Breast epithelium (tissue), 4 donors: Measurements from ENCODE around the gene CTSL. TPM values are rescaled to one million over a fixed set of nuclear protein-coding genes. Genes with fewer than 3 reads are reported as not detected.

Source experiments
- DNase-seq, 2 donors: peaks; one replicate each; pipeline ENCODE4 v3.0.0-alpha.2; 2019; ENCODE audit warnings: low spot score in 2 of 2
- H3K27ac ChIP-seq, 2 donors: fragments of 200-600 bp; sonication (generic) in 1 of 2; one replicate each; pipeline ENCODE4 v1.5.1; 2016 to 2019; ENCODE audit warnings: mild to moderate bottlenecking in 1 of 2
- H3K27me3 ChIP-seq, 2 donors: fragments of 200-600 bp; sonication (generic) in 1 of 2; one replicate each; pipeline versions ENCODE4 v1.5.1 to v1.6.0; 2017 to 2019; ENCODE audit warnings: control low read depth in 1 of 2, mild to moderate bottlenecking in 1 of 2
- H3K36me3 ChIP-seq: fragments of 200-600 bp; one replicate; pipeline ENCODE4 v1.5.1; 2019
- H3K4me1 ChIP-seq, 2 donors: fragments of 200-600 bp; sonication (generic); one replicate each; pipeline ENCODE4 v1.5.1; 2016 to 2019; ENCODE audit warnings: control low read depth in 1 of 2
- H3K4me3 ChIP-seq, 3 donors: fragments of 200-600 bp; sonication (generic); 1 replicate in 2 of 3; 2 replicates in 1 of 3; pipeline ENCODE4 v1.5.1; 2016 to 2019; ENCODE audit warnings: mild to moderate bottlenecking in 3 of 3, moderate library complexity in 2 of 3
- H3K9me3 ChIP-seq, 2 donors: fragments of 200-600 bp; sonication (generic) in 1 of 2; one replicate each; pipeline ENCODE4 v1.5.1; 2016 to 2019; ENCODE audit warnings: control low read depth in 1 of 2
- POLR2A ChIP-seq: fragments of 450-650 bp; IDR thresholded peaks from one replicate; pipeline ENCODE4 v1.6.1; 2016; ENCODE audit warnings: antibody characterized with exemption, mild to moderate bottlenecking, moderate library complexity
- POLR2AphosphoS5 ChIP-seq, 3 donors: sonication (generic); formaldehyde crosslinking; IDR thresholded peaks; one replicate each; pipeline ENCODE4 v1.6.1; 2017; ENCODE audit warnings: antibody characterized with exemption in 3 of 3
- intact Hi-C: fragments of 100-400 bp; cut with DNase I; formaldehyde crosslinking; loops from one replicate; pipeline ENCODE4 v1.15.1; 2023; ENCODE audit warnings: low total_unique reads
- total RNA-seq, 3 donors: library from RNA; depleted of rRNA; stranded (reverse); fragments of >200 nt; gene quantifications; one replicate each; pipeline ENCODE4 v1.1.0, GENCODE V29; 2016
- TF ChIP-seq, protein P1 (sequence below), 3 donors: fragments of 450-650 bp; IDR thresholded peaks; one replicate each; pipeline ENCODE4 v1.5.1; 2016 to 2017; ENCODE audit warnings: antibody characterized with exemption in 3 of 3, mild to moderate bottlenecking in 3 of 3, moderate library complexity in 3 of 3

The CTSL gene
- total RNA-seq, 3 donors from 2014 or later, result 89.0 to 147 (median 134) TPM

DNA sequence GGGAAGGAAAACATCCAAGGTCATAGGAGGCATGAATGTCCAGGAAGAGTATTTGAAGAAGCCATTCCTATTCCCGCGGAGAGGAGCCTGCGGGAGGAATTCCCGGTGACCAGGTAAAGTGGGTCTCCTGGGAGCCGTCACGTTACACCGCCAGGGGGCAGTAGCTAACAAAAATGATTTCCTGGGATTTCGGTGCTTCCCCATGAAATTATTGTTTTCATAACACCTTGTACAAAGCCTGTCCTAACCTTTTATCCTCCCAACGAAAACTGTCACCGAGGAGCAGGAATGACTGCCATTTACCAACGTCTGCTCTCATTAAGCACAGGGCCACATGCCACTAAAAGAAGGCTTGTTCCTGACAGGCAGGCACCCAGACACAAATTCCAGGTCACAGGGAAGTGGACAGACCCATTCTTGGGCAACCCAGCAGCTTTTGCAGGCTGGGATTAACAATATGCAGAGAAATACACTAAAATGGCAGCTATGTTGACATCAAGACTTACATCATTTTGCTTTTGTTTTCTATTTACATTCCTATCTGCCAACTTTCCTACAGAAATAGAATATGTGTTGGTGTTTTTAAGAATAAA, 41.2 kb upstream of the CTSL start:
- Histone ChIP-seq H3K27me3 (no peaks in the 10 kb centered on the region), H3K4me1 (no peaks in the 10 kb centered on the region), H3K36me3 (no peaks in the 10 kb centered on the region), H3K4me3 (no peak overlapping the region), H3K27ac (peak overlapping the region in 1 of 2 donors; percentile 16), H3K9me3 (peaks cover 0 to 3% of the 10 kb centered on the region in 2 donors)
- TF ChIP-seq POLR2AphosphoS5 (IDR thresholded peaks at IDR 0.05) (no peak), POLR2A (no peak)
- TF ChIP-seq, protein P1, sequence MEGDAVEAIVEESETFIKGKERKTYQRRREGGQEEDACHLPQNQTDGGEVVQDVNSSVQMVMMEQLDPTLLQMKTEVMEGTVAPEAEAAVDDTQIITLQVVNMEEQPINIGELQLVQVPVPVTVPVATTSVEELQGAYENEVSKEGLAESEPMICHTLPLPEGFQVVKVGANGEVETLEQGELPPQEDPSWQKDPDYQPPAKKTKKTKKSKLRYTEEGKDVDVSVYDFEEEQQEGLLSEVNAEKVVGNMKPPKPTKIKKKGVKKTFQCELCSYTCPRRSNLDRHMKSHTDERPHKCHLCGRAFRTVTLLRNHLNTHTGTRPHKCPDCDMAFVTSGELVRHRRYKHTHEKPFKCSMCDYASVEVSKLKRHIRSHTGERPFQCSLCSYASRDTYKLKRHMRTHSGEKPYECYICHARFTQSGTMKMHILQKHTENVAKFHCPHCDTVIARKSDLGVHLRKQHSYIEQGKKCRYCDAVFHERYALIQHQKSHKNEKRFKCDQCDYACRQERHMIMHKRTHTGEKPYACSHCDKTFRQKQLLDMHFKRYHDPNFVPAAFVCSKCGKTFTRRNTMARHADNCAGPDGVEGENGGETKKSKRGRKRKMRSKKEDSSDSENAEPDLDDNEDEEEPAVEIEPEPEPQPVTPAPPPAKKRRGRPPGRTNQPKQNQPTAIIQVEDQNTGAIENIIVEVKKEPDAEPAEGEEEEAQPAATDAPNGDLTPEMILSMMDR (IDR thresholded peaks at IDR 0.05), result peak; percentile 32 to 77 (median 61)
- intact Hi-C loops, result no loop called here
- DNase-seq, result no peak

DNA sequence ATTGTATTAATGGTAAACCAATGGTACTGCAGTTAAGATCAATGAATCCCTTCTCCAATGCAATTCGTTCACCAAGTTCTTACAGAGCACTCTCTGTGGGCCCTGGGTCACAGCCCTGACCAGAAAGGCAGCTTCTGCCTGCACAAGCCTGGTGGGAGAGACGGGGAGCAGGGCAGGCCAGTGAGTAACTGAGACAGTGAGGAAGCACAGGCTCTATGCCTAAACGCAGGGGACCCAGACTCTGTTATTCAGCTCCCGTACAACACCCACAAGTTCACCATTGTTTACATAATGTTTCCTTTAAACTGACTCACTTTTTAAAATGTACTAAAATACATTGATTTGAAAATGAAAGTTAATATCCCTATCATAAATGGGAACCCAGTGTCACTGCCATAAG, 40.5 kb upstream of the CTSL start:
- H3K27ac ChIP-seq, result no peak overlapping the region
- no peaks in the 10 kb centered on the region for H3K27me3 ChIP-seq
- no peak overlapping the region for H3K4me3 ChIP-seq
- intact Hi-C loops, result no loop called here
- TF ChIP-seq POLR2AphosphoS5 (IDR thresholded peaks at IDR 0.05) (no peak), POLR2A (no peak)
- TF ChIP-seq, protein P1 (IDR thresholded peaks at IDR 0.05), result no peak
- H3K4me1 ChIP-seq, result no peaks in the 10 kb centered on the region
- no peaks in the 10 kb centered on the region for H3K36me3 ChIP-seq
- peaks cover 0 to 10% of the 10 kb centered on the region in 2 donors for H3K9me3 ChIP-seq
- no peak for DNase-seq

- no peaks in the 10 kb centered on the region for H3K36me3 ChIP-seq
- no peaks in the 10 kb centered on the region for H3K27me3 ChIP-seq
- peak overlapping the region in 1 of 2 donors; percentile 4 for H3K27ac ChIP-seq
- H3K4me1 ChIP-seq, result no peaks in the 10 kb centered on the region
- no peak overlapping the region for H3K4me3 ChIP-seq
- H3K9me3 ChIP-seq, result peaks cover 0 to 10% of the 10 kb centered on the region in 2 donors
- no peak for DNase-seq
- intact Hi-C loops, result no loop called here
- TF ChIP-seq POLR2AphosphoS5 (IDR thresholded peaks at IDR 0.05), result no peak
These were observed 39.9 kb upstream of the CTSL start for GRCh38 chr9:87685871-87686519.

DNA sequence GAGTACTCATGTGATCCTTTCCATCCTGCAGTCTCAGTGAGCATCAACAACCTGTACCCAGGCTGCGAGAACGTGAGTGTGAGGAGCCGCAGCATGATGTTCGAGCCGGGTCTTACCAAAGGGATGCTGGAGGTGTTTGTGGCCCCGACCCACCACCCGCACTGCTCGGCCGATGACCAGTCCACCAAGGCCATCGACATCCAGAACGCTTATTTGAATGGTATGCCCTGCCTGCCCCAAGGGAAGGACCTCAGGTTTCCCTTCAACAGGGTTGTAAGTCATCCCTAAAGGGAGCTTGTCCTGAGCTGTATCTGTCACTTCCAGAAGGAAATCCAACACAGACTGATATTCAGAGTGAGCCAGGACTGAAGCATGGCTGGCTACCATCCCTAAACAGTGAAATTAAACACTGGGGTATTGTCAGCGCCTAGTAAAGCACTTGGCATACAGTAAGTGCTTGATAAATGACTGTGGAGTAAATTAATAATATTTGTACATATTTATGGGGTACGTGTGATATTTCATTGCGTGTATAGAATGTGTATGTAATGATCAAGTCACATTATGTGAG, 39.3 kb upstream of the CTSL start:
- H3K27ac ChIP-seq, result peak overlapping the region in 1 of 2 donors; percentile 4
- DNase-seq, result no peak
- intact Hi-C loops, result no loop called here

DNA sequence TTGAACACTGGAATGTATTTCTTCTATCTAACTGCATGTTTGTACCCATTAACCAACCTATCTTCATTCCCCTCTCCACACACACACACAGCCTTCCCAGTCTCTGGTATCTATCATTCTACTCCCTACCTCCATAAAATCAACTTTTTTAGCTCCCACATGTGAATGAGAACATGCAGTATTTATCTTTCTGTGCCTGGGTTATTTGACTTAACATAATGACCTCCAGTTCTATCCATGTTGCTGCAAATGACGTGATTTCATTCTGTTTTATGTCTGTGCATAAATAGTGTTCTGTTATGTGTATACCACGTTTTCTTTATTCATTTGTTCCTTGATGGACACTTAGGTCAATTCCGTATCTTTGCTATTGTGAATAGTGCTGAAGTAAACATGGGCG, 38.7 kb upstream of the CTSL start:
- no peaks in the 10 kb centered on the region for H3K27me3 ChIP-seq
- peaks cover 0 to 10% of the 10 kb centered on the region in 2 donors for H3K9me3 ChIP-seq
- intact Hi-C loops, result no loop called here
- TF ChIP-seq POLR2A, result no peak
- no peak overlapping the region for H3K4me3 ChIP-seq
- no peak for DNase-seq
- no peaks in the 10 kb centered on the region for H3K36me3 ChIP-seq
- H3K4me1 ChIP-seq, result no peaks in the 10 kb centered on the region
- no peak overlapping the region for H3K27ac ChIP-seq

More for the DNA sequence above, 39.3 kb upstream of the CTSL start:
- Histone ChIP-seq H3K4me1 (no peaks in the 10 kb centered on the region), H3K36me3 (no peaks in the 10 kb centered on the region), H3K27me3 (no peaks in the 10 kb centered on the region), H3K4me3 (no peak overlapping the region), H3K9me3 (peaks cover 0 to 10% of the 10 kb centered on the region in 2 donors)
- TF ChIP-seq POLR2AphosphoS5 (IDR thresholded peaks at IDR 0.05) (no peak), POLR2A (no peak)
- TF ChIP-seq, protein P1 (IDR thresholded peaks at IDR 0.05), result no peak

DNA sequence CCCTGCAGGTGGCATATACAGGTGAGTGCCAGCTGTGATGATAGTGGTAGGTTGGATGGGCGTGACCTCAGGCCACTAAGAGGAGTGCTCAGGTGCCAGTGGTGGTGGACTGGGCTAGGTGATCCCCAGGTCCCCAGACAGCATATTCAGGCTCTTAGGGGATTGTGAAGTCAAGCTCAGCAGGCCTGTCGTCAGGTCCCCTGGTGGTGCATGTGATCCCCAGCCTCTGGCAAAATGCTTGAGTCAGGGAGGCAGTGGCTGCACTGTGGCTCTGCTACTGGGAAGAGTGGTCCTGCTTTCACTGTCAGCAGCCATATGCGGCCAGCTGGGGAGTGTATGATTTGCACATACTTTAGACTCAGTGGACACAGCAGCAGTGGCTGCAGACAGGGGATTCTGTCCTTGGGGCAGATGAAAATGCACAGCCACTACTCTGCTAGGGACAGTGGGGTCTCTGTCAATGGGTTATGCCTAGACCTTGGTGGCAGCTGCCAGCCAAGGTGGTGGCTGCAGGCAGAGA, 31.6 kb upstream of the CTSL start:
- Histone ChIP-seq H3K36me3 (no peaks in the 10 kb centered on the region), H3K27ac (no peak overlapping the region), H3K27me3 (no peaks in the 10 kb centered on the region), H3K4me1 (no peaks in the 10 kb centered on the region), H3K9me3 (peaks cover 0 to 10% of the 10 kb centered on the region in 2 donors), H3K4me3 (no peak overlapping the region)
- intact Hi-C loops, result no loop called here
- TF ChIP-seq POLR2AphosphoS5 (IDR thresholded peaks at IDR 0.05), result no peak
- TF ChIP-seq, protein P1 (IDR thresholded peaks at IDR 0.05), result no peak
- TF ChIP-seq POLR2A, result no peak
- no peak for DNase-seq
